Brain microvascular endothelial cell (primary cell): ENCODE data around the gene CCL27.

ENCODE experiments used
- DNase-seq: peaks from one replicate; pipeline ENCODE4 v3.0.0-alpha.2; 2020
- H3K27ac ChIP-seq: fragments of 250-450 bp; sonication (Bioruptor Pico); 2 replicates; pipeline ENCODE4 v1.5.1; 2020; ENCODE audit warnings: mild to moderate bottlenecking, moderate library complexity
- H3K27me3 ChIP-seq: fragments of 250-450 bp; sonication (Bioruptor Pico); replicated peaks from 2 replicates; pipeline ENCODE4 v1.5.1; 2020; ENCODE audit warnings: mild to moderate bottlenecking
- H3K36me3 ChIP-seq: fragments of 250-450 bp; sonication (Bioruptor Pico); replicated peaks from 2 replicates; pipeline ENCODE4 v1.5.1; 2020; ENCODE audit warnings: mild to moderate bottlenecking
- H3K4me3 ChIP-seq: 2 replicates; pipeline ENCODE4 v1.5.1; 2011; ENCODE audit warnings: low read depth, mild to moderate bottlenecking, control low read depth, low read length, moderate library complexity
- in situ Hi-C: cut with HindIII; loops from 2 replicates; pipeline ENCODE4 v1.10.0; 2017; ENCODE audit warnings: low sequenced_read_pairs, low pct_ligation_motif_present
- TF ChIP-seq, protein P1 (sequence below): IDR thresholded peaks from 2 replicates; pipeline ENCODE4 v1.5.1; 2011; ENCODE audit warnings: low read depth, mild to moderate bottlenecking, moderate library complexity, low read length, control low read depth, inconsistent platforms; ENCODE audit errors: missing control alignments

Gene CCL27

DNA sequence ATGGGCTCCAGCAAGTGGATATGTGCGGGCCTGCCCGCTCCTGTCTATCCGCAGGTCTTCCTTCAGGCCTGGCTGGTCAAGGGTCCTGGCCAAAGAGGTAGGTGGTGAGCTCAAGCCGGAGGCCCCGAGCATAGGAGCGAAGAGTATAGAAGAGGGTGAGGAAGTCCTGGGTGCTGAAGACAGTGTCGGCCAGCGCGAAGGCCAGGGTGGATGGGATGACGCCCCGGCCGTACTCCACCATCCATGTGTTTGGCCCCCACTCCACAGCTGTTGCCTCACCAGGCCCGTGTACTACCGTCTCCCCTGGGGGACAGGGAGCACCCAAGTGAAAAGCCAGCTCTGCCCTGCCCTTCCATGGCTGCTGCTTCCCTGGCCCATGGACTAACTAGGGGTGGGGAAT, 26.9 kb downstream of the CCL27 start:
- Histone ChIP-seq H3K27ac (no peak overlapping the region), H3K36me3 (peaks cover 4% of the 10 kb centered on the region), H3K4me3 (no peak overlapping the region), H3K27me3 (no peaks in the 10 kb centered on the region)
- no peak for DNase-seq
- in situ Hi-C loops = no loop called here
- TF ChIP-seq, protein P1, sequence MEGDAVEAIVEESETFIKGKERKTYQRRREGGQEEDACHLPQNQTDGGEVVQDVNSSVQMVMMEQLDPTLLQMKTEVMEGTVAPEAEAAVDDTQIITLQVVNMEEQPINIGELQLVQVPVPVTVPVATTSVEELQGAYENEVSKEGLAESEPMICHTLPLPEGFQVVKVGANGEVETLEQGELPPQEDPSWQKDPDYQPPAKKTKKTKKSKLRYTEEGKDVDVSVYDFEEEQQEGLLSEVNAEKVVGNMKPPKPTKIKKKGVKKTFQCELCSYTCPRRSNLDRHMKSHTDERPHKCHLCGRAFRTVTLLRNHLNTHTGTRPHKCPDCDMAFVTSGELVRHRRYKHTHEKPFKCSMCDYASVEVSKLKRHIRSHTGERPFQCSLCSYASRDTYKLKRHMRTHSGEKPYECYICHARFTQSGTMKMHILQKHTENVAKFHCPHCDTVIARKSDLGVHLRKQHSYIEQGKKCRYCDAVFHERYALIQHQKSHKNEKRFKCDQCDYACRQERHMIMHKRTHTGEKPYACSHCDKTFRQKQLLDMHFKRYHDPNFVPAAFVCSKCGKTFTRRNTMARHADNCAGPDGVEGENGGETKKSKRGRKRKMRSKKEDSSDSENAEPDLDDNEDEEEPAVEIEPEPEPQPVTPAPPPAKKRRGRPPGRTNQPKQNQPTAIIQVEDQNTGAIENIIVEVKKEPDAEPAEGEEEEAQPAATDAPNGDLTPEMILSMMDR = no peak

DNA sequence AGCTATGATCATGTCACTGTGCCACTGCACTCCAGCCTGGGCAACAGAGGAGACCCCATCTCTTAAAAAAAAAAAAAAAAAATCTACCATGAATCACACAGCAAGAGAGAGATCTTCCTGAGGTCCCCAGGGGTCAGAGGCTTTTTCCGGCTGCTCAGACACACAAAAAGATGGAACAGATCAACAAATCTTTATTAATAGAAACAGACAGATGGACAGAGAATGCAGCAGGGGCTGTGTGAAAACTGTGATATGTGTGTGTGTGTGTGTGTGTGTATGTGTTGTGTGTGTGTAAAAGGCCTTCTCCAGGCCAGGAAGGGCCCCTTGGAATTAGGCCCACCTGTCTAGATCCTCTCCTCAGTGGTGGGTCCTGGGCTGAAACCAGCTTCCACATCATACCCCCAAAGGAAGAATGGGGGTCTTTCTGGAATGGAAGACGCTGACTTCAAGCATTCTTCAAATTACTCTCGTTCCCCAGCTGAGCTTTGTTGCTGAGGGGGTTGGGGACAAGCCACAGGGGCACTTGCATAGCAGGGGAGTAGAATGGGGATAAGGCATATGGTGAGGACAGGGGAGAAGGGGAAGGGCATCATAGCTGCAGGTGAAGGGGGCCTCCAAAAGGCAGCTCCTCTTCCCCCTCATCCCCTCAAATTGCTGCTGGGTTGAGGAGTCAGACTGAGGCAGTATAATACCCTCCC, 27.8 kb downstream of the CCL27 start:
- no peak overlapping the region for H3K4me3 ChIP-seq
- H3K27ac ChIP-seq = no peak overlapping the region
- in situ Hi-C loops = no loop called here

DNA sequence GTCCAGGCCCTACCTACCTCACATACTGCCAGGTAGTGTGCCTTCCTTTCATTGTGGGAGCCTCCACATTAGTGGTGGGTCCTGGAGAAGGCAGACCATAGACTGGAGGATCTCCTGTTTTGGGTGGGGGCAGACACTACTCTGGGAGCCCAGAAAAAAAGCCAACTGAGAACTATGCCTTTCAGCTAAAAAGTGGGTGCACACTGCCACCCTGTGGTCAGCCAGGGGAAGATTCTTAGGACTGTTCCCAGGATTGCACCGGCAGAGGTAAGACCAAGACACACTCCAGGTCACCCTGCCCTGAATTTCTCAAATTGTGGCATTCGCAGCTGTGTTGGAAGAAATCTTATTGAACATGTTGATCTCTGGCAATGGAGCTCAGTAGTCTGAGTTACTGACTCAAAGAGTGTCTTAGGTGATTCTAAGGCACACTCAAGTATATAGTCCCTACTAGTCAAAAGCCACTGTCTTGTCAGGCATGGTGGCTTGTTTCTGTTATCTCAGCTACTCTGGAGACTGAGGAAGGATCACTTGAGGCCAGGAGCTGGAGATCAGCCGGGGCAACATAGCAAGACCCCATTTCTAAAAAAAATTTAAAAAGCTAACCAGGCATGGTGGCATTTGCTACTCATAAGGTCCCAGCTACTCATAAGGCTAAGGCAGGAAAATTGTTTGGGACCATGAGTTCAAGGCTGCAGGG, 28.5 kb downstream of the CCL27 start:
- peak; percentile 64 for DNase-seq
- H3K27me3 ChIP-seq = peaks cover 13% of the 10 kb centered on the region
- TF ChIP-seq, protein P1 = peak; percentile 89
- in situ Hi-C loops = no loop called here
- peaks cover 4% of the 10 kb centered on the region for H3K36me3 ChIP-seq
- no peak overlapping the region for H3K27ac ChIP-seq
- H3K4me3 ChIP-seq = no peak overlapping the region

More for the DNA sequence above, 27.8 kb downstream of the CCL27 start:
- TF ChIP-seq, protein P1 = no peak
- Histone ChIP-seq H3K27me3 (peaks cover 6% of the 10 kb centered on the region), H3K36me3 (peaks cover 4% of the 10 kb centered on the region)
- DNase-seq = no peak

DNA sequence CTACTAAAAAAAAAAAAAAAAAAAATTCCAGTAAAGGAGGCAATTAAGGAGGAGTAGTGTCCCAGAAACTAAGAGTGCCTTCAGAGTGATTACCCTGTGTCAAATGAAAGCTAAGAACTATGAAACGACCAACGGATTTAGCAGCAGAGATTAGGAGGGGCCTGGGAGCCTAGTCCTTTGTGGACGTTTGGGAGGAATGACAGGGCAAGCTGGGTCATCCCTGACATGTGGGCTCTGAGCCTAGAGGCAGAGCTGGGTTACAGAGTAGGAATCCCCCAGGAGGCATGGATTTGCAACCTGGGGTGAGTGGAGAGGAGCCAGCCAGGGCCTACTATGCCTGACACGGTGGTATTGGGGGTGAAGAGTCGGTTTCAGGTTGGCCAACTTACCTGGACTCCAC, 29.3 kb downstream of the CCL27 start:
- TF ChIP-seq, protein P1 = no peak
- no peak overlapping the region for H3K27ac ChIP-seq
- in situ Hi-C loops = no loop called here
- no peak overlapping the region for H3K4me3 ChIP-seq
- no peak for DNase-seq
- peaks cover 4% of the 10 kb centered on the region for H3K36me3 ChIP-seq
- peaks cover 19% of the 10 kb centered on the region for H3K27me3 ChIP-seq

DNA sequence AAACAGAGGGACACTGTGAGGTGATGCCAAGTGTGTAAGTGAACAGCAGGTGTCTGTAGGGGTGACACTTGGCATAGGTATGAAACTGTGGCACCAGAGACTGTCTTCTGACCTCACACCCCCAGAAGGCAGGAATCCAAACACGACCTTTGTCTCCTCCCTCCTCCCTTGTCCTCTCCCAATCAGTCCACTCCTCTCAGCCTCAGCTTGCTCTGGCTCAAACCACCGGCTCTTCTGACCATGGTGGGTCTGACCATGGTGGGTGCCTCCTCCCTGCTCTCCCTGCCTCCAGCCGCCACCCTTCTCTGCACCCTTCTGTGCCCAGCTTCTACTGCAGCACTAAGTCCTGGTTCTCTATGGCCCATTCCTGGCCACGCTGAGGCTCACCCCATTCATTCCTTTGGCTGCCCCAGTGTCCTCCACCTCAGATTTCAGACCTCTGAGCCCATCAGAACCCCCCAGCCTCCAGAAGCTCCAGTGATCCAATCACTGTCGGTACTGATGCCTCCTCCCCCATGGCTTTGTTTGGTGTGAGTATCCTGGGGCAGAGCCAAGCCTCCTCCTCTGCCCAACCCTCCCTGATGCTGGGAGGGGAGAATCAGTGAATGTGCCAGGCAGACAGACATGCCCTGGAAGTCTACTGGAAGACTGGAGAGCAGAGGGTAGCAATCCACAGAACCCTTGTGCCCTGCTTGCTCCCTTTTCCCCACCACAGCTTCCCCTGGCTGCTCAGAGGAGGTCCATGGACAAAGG, 31.9 kb downstream of the CCL27 start:
- Histone ChIP-seq H3K27me3 (peaks cover 40% of the 10 kb centered on the region), H3K27ac (no peak overlapping the region), H3K4me3 (no peak overlapping the region), H3K36me3 (peaks cover 4% of the 10 kb centered on the region)
- no peak for DNase-seq
- TF ChIP-seq, protein P1 = no peak
- in situ Hi-C loops = no loop called here
